ENCODE data around the gene CCDC152. TPM values are rescaled to one million over a fixed set of nuclear protein-coding genes. Genes with fewer than 3 reads are reported as not detected.

The CCDC152 gene
- total RNA-seq, 1 donor from 2014 or later = 1.2 TPM

DNA sequence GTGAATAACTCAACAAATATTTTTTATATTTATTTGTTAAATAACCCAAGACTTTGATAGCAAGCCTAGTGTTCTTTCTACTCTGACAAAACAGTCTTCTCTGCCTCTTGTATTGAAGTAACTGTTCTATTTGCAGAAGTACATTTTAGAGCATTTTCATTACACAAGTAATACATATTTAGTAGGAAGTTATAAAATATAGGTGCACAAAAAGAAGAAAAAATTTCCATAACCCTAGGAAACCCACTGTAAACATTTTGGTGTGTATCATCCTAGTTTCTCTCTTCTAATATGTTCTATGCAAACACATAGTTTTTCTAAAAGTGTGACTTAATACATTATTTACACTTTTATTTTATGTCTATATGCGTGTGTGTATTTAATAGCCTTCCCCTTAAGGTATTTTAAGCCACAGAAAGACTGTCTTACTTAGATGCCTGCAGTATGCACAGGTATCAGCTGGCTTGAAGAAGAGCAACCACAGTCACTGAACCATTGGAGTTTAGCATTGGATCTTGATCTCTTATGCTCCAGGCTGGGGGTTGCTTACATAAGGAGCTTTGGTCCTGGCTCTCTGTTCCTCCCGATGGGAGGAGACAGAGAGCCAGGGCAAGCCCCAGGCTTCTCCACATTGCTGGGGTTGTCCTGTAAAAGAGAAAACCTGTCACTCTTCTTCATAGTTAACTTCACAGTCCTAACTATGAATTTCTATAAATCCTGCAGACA lies 51.3 kb downstream of the CCDC152 start:
- Histone ChIP-seq H3K4me3 (ENCODE audit: insufficient read depth, low read depth, low read length) (no peak overlapping the region), H3K9me3 (ENCODE audit: insufficient read depth, low read depth, low read length) (no peaks in the 10 kb centered on the region), H3K36me3 (ENCODE audit: insufficient read depth, low read length) (no peaks in the 10 kb centered on the region), H4K20me1 (ENCODE audit: insufficient read depth, low read length) (no peaks in the 10 kb centered on the region), H3K4me2 (ENCODE audit: low read length) (no peak overlapping the region), H2AFZ (ENCODE audit: low read depth, low read length) (no peak overlapping the region), H3K27ac (ENCODE audit: low read depth, low read length) (no peak overlapping the region), H3K4me1 (ENCODE audit: insufficient read depth, low read length) (no peaks in the 10 kb centered on the region), H3K27me3 (ENCODE audit: insufficient read depth, low read length) (no peaks in the 10 kb centered on the region), H3K9ac (ENCODE audit: low read length) (no peak overlapping the region), H3K79me2 (ENCODE audit: insufficient read depth, low read length) (no peaks in the 10 kb centered on the region)
- no peak overlapping the region for H3K4me3 Mint-ChIP-seq (ENCODE audit: unreplicated experiment)
- H3K27me3 Mint-ChIP-seq (ENCODE audit: low read depth, unreplicated experiment) = no peaks in the 10 kb centered on the region
- H3K27ac Mint-ChIP-seq (ENCODE audit: unreplicated experiment) = no peak overlapping the region
- H3K4me1 Mint-ChIP-seq (ENCODE audit: low read depth, unreplicated experiment) = peaks cover 8% of the 10 kb centered on the region
- DNase-seq (ENCODE audit: low read depth) (no peak), FAIRE-seq (no peak)
- TF ChIP-seq, protein P1, sequence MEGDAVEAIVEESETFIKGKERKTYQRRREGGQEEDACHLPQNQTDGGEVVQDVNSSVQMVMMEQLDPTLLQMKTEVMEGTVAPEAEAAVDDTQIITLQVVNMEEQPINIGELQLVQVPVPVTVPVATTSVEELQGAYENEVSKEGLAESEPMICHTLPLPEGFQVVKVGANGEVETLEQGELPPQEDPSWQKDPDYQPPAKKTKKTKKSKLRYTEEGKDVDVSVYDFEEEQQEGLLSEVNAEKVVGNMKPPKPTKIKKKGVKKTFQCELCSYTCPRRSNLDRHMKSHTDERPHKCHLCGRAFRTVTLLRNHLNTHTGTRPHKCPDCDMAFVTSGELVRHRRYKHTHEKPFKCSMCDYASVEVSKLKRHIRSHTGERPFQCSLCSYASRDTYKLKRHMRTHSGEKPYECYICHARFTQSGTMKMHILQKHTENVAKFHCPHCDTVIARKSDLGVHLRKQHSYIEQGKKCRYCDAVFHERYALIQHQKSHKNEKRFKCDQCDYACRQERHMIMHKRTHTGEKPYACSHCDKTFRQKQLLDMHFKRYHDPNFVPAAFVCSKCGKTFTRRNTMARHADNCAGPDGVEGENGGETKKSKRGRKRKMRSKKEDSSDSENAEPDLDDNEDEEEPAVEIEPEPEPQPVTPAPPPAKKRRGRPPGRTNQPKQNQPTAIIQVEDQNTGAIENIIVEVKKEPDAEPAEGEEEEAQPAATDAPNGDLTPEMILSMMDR (IDR thresholded peaks at IDR 0.05; ENCODE audit: insufficient read depth, low read depth, low read length) = no peak
- TF ChIP-seq EZH2 (IDR thresholded peaks at IDR 0.05; ENCODE audit: insufficient read depth, low read length) = no peak
- no peaks in the 10 kb centered on the region for H3K9me3 Mint-ChIP-seq (ENCODE audit: unreplicated experiment)
- no peaks in the 10 kb centered on the region for H3K36me3 Mint-ChIP-seq (ENCODE audit: low read depth, unreplicated experiment)

GRCh38 chr5:42808888-42809611 lies 52.4 kb downstream of the CCDC152 start:
- Histone ChIP-seq H3K9ac (ENCODE audit: low read length) (no peak overlapping the region), H4K20me1 (ENCODE audit: insufficient read depth, low read length) (no peaks in the 10 kb centered on the region), H3K4me1 (ENCODE audit: insufficient read depth, low read length) (no peaks in the 10 kb centered on the region), H3K36me3 (ENCODE audit: insufficient read depth, low read length) (no peaks in the 10 kb centered on the region), H3K79me2 (ENCODE audit: insufficient read depth, low read length) (no peaks in the 10 kb centered on the region), H3K27me3 (ENCODE audit: insufficient read depth, low read length) (no peaks in the 10 kb centered on the region), H3K27ac (ENCODE audit: low read depth, low read length) (no peak overlapping the region), H2AFZ (ENCODE audit: low read depth, low read length) (no peak overlapping the region), H3K4me2 (ENCODE audit: low read length) (no peak overlapping the region), H3K4me3 (ENCODE audit: insufficient read depth, low read depth, low read length) (no peak overlapping the region), H3K9me3 (ENCODE audit: insufficient read depth, low read depth, low read length) (no peaks in the 10 kb centered on the region)
- H3K4me3 Mint-ChIP-seq (ENCODE audit: unreplicated experiment) = no peak overlapping the region
- H3K27me3 Mint-ChIP-seq (ENCODE audit: low read depth, unreplicated experiment) = no peaks in the 10 kb centered on the region
- H3K4me1 Mint-ChIP-seq (ENCODE audit: low read depth, unreplicated experiment) = peaks cover 8% of the 10 kb centered on the region
- no peaks in the 10 kb centered on the region for H3K36me3 Mint-ChIP-seq (ENCODE audit: low read depth, unreplicated experiment)
- FAIRE-seq (no peak), DNase-seq (ENCODE audit: low read depth) (no peak)
- TF ChIP-seq EZH2 (IDR thresholded peaks at IDR 0.05; ENCODE audit: insufficient read depth, low read length) = no peak
- TF ChIP-seq, protein P1 (IDR thresholded peaks at IDR 0.05; ENCODE audit: insufficient read depth, low read depth, low read length) = no peak
- no peaks in the 10 kb centered on the region for H3K9me3 Mint-ChIP-seq (ENCODE audit: unreplicated experiment)
- H3K27ac Mint-ChIP-seq (ENCODE audit: unreplicated experiment) = no peak overlapping the region

Data from astrocyte (in vitro differentiated cells and primary cell).